K562 (cell line): ENCODE data around the gene USP26. TPM values are rescaled to one million over a fixed set of nuclear protein-coding genes. Genes with fewer than 3 reads are reported as not detected.

Experiments used
- ATAC-seq: fragments of 200-7000 bp; cut with Tn5 transposase; 3 replicates; pipeline ENCODE4 v1.9.1; 2020; ENCODE audit warnings: moderate library complexity
- BruUV-seq: library from RNA; stranded (reverse); fragments of 400-500 nt; replicated peaks from 2 replicates; lab custom pipeline; 2021; lab: Mats Ljungman, UMichigan
- CTCF ChIA-PET: fragments of 300-600 bp; formaldehyde crosslinking; extraction: SDS; loops from one replicate; lab custom pipeline; 2021; ENCODE audit warnings: low intra/inter-chr PET ratio; lab: Yijun Ruan, JAX
- POLR2A ChIA-PET: fragments of 300-600, 350-650 bp; sonication (Branson Sonifier 250); formaldehyde crosslinking; extraction: SDS; loops from one replicate; lab custom pipeline; 2021; ENCODE audit warnings: antibody characterized with exemption, inconsistent platforms; lab: Yijun Ruan, JAX
- DNase-seq, 4 experiments: peaks; one replicate each; pipeline versions ENCODE4 v3.0.0 to v3.0.0-alpha.2; 2011 to 2018; ENCODE audit warnings: low spot score in 3 of 4, mixed read lengths in 3 of 4; ENCODE audit errors: extremely low read depth in 1 of 4
- FAIRE-seq: peaks from 2 replicates; lab custom pipeline; 2011; peaks lifted over from hg19 to GRCh38; lab: Jason Lieb, UNC
- H2AFZ ChIP-seq: 2 replicates; pipeline ENCODE4 v1.6.0; 2011; ENCODE audit warnings: low read depth, low read length, control low read depth, inconsistent platforms
- H3K27ac ChIP-seq: fragments of 200-600 bp; 3 replicates; pipeline ENCODE4 v1.8.0; 2011; ENCODE audit warnings: low read depth, mild to moderate bottlenecking, control low read depth, inconsistent platforms, low read length, moderate library complexity, mixed read lengths; ENCODE audit errors: extremely low read depth
- H3K27me3 ChIP-seq, 2 experiments: fragments of 300-600 bp in 1 of 2; 2 replicates in 1 of 2; 3 replicates in 1 of 2; pipeline versions ENCODE4 v1.6.0 to v1.8.0; 2011; ENCODE audit warnings: inconsistent platforms in 2 of 2, low read length in 2 of 2, mild to moderate bottlenecking in 1 of 2, mixed read lengths in 1 of 2, moderate library complexity in 1 of 2; ENCODE audit not compliant: control insufficient read depth in 2 of 2, insufficient read depth in 2 of 2
- H3K36me3 ChIP-seq: fragments of 300-600 bp; 3 replicates; pipeline ENCODE4 v1.8.0; 2011; ENCODE audit warnings: mild to moderate bottlenecking, low read length, inconsistent platforms; ENCODE audit not compliant: control insufficient read depth, insufficient read depth
- H3K4me1 ChIP-seq, 2 experiments: fragments of 200-600 bp in 1 of 2; replicated peaks in 1 of 2; 2 replicates in 1 of 2; 3 replicates in 1 of 2; pipeline versions ENCODE4 v1.5.1 to v1.8.0; 2011; ENCODE audit warnings: inconsistent platforms in 2 of 2, low read length in 2 of 2, mild to moderate bottlenecking in 1 of 2, mixed read lengths in 1 of 2, moderate library complexity in 1 of 2; ENCODE audit not compliant: control insufficient read depth in 2 of 2, insufficient read depth in 2 of 2
- H3K4me2 ChIP-seq: 2 replicates; pipeline ENCODE4 v1.6.1; 2011; ENCODE audit warnings: low read length, control low read depth, inconsistent platforms, mixed read lengths; ENCODE audit not compliant: insufficient read depth
- H3K4me3 ChIP-seq: fragments of 200-600 bp; sonication (generic), shearing (Covaris generic); 2 replicates; pipeline ENCODE4 v1.5.1; 2016; ENCODE audit warnings: control low read depth, inconsistent platforms
- H3K79me2 ChIP-seq: fragments of 200-600 bp; 3 replicates; pipeline ENCODE4 v1.8.0; 2011; ENCODE audit warnings: low read length, inconsistent platforms; ENCODE audit not compliant: control insufficient read depth, insufficient read depth
- H3K9ac ChIP-seq, 2 experiments: 2 replicates each; pipeline versions ENCODE4 v1.6.0 to v1.6.1; 2011; ENCODE audit warnings: low read depth in 2 of 2, low read length in 2 of 2, control low read depth in 1 of 2, inconsistent platforms in 1 of 2, mild to moderate bottlenecking in 1 of 2, mixed read lengths in 1 of 2; ENCODE audit not compliant: insufficient read depth in 1 of 2
- H3K9me1 ChIP-seq: one replicate; pipeline ENCODE4 v1.6.0; 2011; ENCODE audit warnings: inconsistent platforms, mild to moderate bottlenecking, low read length, moderate library complexity; ENCODE audit not compliant: control insufficient read depth, insufficient read depth
- H3K9me3 ChIP-seq: replicated peaks from 2 replicates; pipeline ENCODE4 v1.5.1; 2011; ENCODE audit warnings: low read depth, low read length, inconsistent platforms; ENCODE audit not compliant: control insufficient read depth, insufficient read depth
- H4K20me1 ChIP-seq: replicated peaks from 2 replicates; pipeline ENCODE4 v1.6.1; 2011; ENCODE audit warnings: low read length, inconsistent platforms, mixed read lengths; ENCODE audit not compliant: control insufficient read depth, insufficient read depth
- BRD9 ChIP-seq: fragments of 450-650 bp; IDR thresholded peaks from 2 replicates; pipeline ENCODE4 v1.6.1; 2018; ENCODE audit warnings: low read depth; ENCODE audit not compliant: partially characterized antibody
- DDX20 ChIP-seq: fragments of 450-650 bp; IDR thresholded peaks from 2 replicates; pipeline ENCODE4 v1.6.1; 2016; ENCODE audit warnings: missing genetic modification characterization, low read depth, mild to moderate bottlenecking, missing compliant biosample characterization, moderate library complexity
- EWSR1 ChIP-seq: fragments of 450-650 bp; IDR thresholded peaks from 2 replicates; pipeline ENCODE4 v1.6.1; 2018; ENCODE audit warnings: borderline replicate concordance, mild to moderate bottlenecking, low read depth, moderate library complexity; ENCODE audit not compliant: partially characterized antibody
- MAFF ChIP-seq: IDR thresholded peaks from 2 replicates; pipeline ENCODE4 v1.6.1; 2012; ENCODE audit warnings: low read length, improper control_type of control experiment
- PCBP1 ChIP-seq: fragments of 200-400 bp; formaldehyde crosslinking; IDR thresholded peaks from 2 replicates; pipeline ENCODE4 v1.6.1; 2018; ENCODE audit warnings: mild to moderate bottlenecking, low read depth, low read length; ENCODE audit not compliant: poor library complexity, severe bottlenecking
- RFX1 ChIP-seq: fragments of 450-650 bp; IDR thresholded peaks from 2 replicates; pipeline ENCODE4 v1.6.1; 2016; ENCODE audit warnings: mild to moderate bottlenecking, moderate library complexity
- RFX5 ChIP-seq: IDR thresholded peaks from 2 replicates; pipeline ENCODE4 v1.6.1; 2011; ENCODE audit warnings: low read depth, mild to moderate bottlenecking, improper control_type of control experiment, low read length
- SETDB1 ChIP-seq: IDR thresholded peaks from one replicate; pipeline ENCODE4 v1.6.1; 2012; ENCODE audit warnings: low read length, control low read depth, inconsistent platforms
- SMAD1 ChIP-seq: fragments of 150-350 bp; IDR thresholded peaks from 2 replicates; pipeline ENCODE4 v1.6.1; 2014; ENCODE audit warnings: low read length, low read depth; ENCODE audit not compliant: partially characterized antibody
- SREBF2 ChIP-seq: sonication (generic); formaldehyde crosslinking; IDR thresholded peaks from 2 replicates; pipeline ENCODE4 v1.4.0; 2020; ENCODE audit warnings: mild to moderate bottlenecking, missing genetic modification reagents
- SRSF7 ChIP-seq: fragments of 200-400 bp; formaldehyde crosslinking; optimal IDR thresholded peaks from 2 replicates; pipeline ENCODE3; 2017; ENCODE audit warnings: mild to moderate bottlenecking, low read depth, low read length
- TBP ChIP-seq: optimal IDR thresholded peaks from 2 replicates; pipeline ENCODE3; 2011; ENCODE audit warnings: low read depth, low read length, improper control_type of control experiment
- U2AF1 ChIP-seq: fragments of 200-400 bp; formaldehyde crosslinking; optimal IDR thresholded peaks from 2 replicates; pipeline ENCODE3; 2017; ENCODE audit warnings: mild to moderate bottlenecking, low read depth, low read length, moderate library complexity
- ZBED1 ChIP-seq: IDR thresholded peaks from 2 replicates; pipeline ENCODE4 v1.6.1; 2014
- ZNF146 ChIP-seq: IDR thresholded peaks from one replicate; pipeline ENCODE4 v1.6.1; 2018; ENCODE audit warnings: missing compliant biosample characterization; ENCODE audit not compliant: unreplicated experiment
- ZNF436 ChIP-seq: fragments of 250-450, 450-650 bp; sonication (Bioruptor Pico); formaldehyde crosslinking; IDR thresholded peaks from 2 replicates; pipeline ENCODE4 v1.7.0; 2020; ENCODE audit warnings: mild to moderate bottlenecking
- WGBS: fragments of 100-300 bp; shearing (Covaris generic); methylation state at CpG from one replicate; pipeline ENCODE4 v1.1.6; 2016; ENCODE audit warnings: low coverage, mixed read lengths; ENCODE audit not compliant: insufficient coverage; ENCODE audit errors: missing lambda C conversion rate; 5-methylcytosine and 5-hydroxymethylcytosine counted together
- in situ Hi-C: fragments of 300-500 bp; cut with MboI; formaldehyde crosslinking; loops from 4 replicates; pipeline ENCODE4 v1.15.0; 2018; ENCODE audit warnings: inconsistent platforms, mixed read lengths
- intact Hi-C: fragments of 100-400 bp; cut with micrococcal nuclease; formaldehyde crosslinking; loops from 2 replicates; pipeline ENCODE4 v1.14.2; 2022
- polyA plus RNA-seq, 8 experiments: library from polyadenylated mRNA; depleted of rRNA in 4 of 8; stranded (reverse) in 5 of 8; unstranded in 3 of 8; fragments of >200 nt; fragmentation: Nextera tagmentation in 2 of 8; fragmentation: Illumina TruSeq in 1 of 8; extraction: Ambion mirVana in 2 of 8; extraction: Trizol in 1 of 8; gene quantifications; 2 replicates each; pipeline versions ENCODE4 v1.2.1 to v1.2.3, GENCODE V29; 2011 to 2014; ENCODE audit warnings: inconsistent platforms in 1 of 8, missing spikeins in 1 of 8
- total RNA-seq, 7 experiments: library from RNA; depleted of rRNA in 6 of 7; stranded (reverse); fragments of >200 nt in 6 of 7; fragmentation: Illumina TruSeq in 2 of 7; extraction: Trizol in 2 of 7; gene quantifications; 2 replicates each; pipeline versions ENCODE4 v1.2.1 to v1.2.3, GENCODE V29; 2011 to 2021; ENCODE audit warnings: low replicate concordance in 1 of 7

Gene USP26
- total and polyA plus RNA-seq, 9 of the 15 experiments (the other 6 are each of a cell fraction or from before 2014, with no cell fraction given): 0.06 to 0.84 (median 0.20) TPM; not detected in 2

DNA sequence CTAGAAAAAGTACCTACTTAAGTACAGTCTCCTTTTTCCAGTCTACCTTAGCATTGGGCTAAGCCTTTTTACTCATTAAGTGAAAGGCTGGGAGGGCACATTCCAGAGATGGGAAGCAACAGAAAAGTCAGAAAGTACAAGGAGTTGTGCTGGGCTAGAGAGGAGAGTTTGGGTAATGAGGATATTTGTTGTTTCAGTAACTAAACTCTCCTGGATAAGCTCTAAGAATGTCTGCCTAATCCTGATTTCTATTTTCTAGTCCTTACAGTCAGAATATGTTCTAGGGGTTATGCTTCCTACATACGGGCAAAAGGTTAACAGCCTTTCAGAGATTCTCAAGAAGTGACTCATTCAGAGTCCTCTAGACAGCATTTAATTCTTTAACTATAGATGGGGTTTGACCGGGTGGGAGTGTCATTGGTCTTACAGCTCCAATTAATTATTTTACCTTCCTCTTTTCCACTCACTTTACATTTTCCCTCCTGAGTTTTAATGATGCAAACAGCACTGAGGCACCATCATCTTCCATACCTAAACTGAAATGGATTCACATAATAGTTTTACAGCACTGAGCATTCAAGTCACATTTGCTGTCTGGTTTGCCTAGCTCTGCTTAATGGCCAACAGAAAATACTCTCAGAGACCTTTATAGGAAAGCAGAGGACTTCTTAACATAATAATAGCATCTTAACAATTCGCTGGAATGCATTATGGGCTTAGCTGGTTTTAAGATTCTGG lies 42.9 kb downstream of the USP26 start:
- 4% methylated on average over 3 of the region's 3 CpGs for WGBS
- intact Hi-C loops: no loop called here
- ATAC-seq: no peak

DNA sequence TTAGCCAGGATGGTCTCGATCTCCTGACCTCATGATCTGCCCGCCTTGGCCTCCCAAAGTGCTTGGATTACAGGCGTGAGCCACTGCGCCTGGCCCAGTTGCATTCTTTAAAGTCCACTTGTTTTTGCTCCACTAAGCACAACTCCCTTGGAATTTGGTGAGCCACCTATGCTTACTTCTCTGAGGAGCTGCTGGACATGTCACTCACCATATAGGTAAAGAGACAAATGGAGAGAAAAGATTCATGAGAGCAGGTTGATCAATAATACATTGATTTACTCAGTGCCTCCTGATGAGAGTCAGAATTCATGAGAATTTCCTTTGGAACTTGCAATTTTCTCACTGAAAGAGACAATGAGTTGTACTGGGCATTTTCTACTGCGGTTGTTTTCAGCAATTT lies 48.2 kb downstream of the USP26 start:
- Histone ChIP-seq H3K4me2 (no peak overlapping the region), H3K9me1 (no peaks in the 10 kb centered on the region), H4K20me1 (no peaks in the 10 kb centered on the region), H3K4me3 (no peak overlapping the region), H3K27me3 (no peaks in the 10 kb centered on the region), H3K36me3 (no peaks in the 10 kb centered on the region), H3K27ac (no peak overlapping the region), H3K9ac (no peak overlapping the region), H3K9me3 (no peaks in the 10 kb centered on the region), H2AFZ (no peak overlapping the region), H3K79me2 (no peaks in the 10 kb centered on the region), H3K4me1 (no peaks in the 10 kb centered on the region)
- DNase-seq (no peak), ATAC-seq (no peak), FAIRE-seq (no peak)
- ChIA-PET POLR2A (no interaction called here), CTCF (no interaction called here)
- no TSS peak for BruUV-seq
- 0% methylated on average over 2 of the region's 5 CpGs for WGBS
- in situ Hi-C loops: no loop called here
- intact Hi-C loops: no loop called here
- TF ChIP-seq PCBP1 (no peak), ZNF436 (CRISPR knock-in tag) (no peak), U2AF1 (no peak), MAFF (no peak), SRSF7 (no peak), TBP (no peak), SREBF2 (no peak), SETDB1 (no peak), BRD9 (no peak), EWSR1 (no peak), SMAD1 (no peak), RFX1 (no peak), DDX20 (tag) (no peak), ZBED1 (no peak)

More for the DNA sequence above, 42.9 kb downstream of the USP26 start:
- FAIRE-seq (no peak), DNase-seq (no peak)
- ChIA-PET CTCF (no interaction called here), POLR2A (no interaction called here)
- TF ChIP-seq RFX5 (no peak), ZNF146 (CRISPR knock-in tag) (no peak)
- no TSS peak for BruUV-seq
- Histone ChIP-seq H3K27me3 (no peaks in the 10 kb centered on the region), H3K27ac (no peak overlapping the region), H3K4me1 (no peaks in the 10 kb centered on the region), H3K79me2 (no peaks in the 10 kb centered on the region), H3K9me1 (no peaks in the 10 kb centered on the region), H3K9ac (no peak overlapping the region), H3K4me3 (no peak overlapping the region), H3K9me3 (no peaks in the 10 kb centered on the region), H3K36me3 (no peaks in the 10 kb centered on the region), H3K4me2 (no peak overlapping the region), H2AFZ (no peak overlapping the region), H4K20me1 (no peaks in the 10 kb centered on the region)
- in situ Hi-C loops: no loop called here
